Measurements from ENCODE around the gene WDR20.

GRCh38 chr14:102200690-102201352, 61.1 kb downstream of the WDR20 start:
- TF ChIP-seq CTCF (conservative IDR thresholded peaks at IDR 0.05; ENCODE audit: low read depth, low read length) (no peak), MAZ (IDR thresholded peaks at IDR 0.05; ENCODE audit: borderline replicate concordance, low read depth, low read length) (no peak), CHD1 (IDR thresholded peaks at IDR 0.05; ENCODE audit: low read depth, low read length) (no peak), POLR2A (IDR thresholded peaks at IDR 0.05; ENCODE audit: low read depth, low read length) (no peak), USF2 (IDR thresholded peaks at IDR 0.05; ENCODE audit: low read depth, low read length) (no peak), RFX5 (IDR thresholded peaks at IDR 0.05; ENCODE audit: low read depth, low read length) (no peak), RCOR1 (IDR thresholded peaks at IDR 0.05; ENCODE audit: insufficient replicate concordance, low read length) (no peak), RAD21 (IDR thresholded peaks at IDR 0.05; ENCODE audit: low read length) (no peak), CEBPB (IDR thresholded peaks at IDR 0.05; ENCODE audit: low read depth, low read length) (no peak), BHLHE40 (IDR thresholded peaks at IDR 0.05; ENCODE audit: low read depth, low read length) (no peak)
